Measurements from ENCODE around the gene C1QL4.

DNA sequence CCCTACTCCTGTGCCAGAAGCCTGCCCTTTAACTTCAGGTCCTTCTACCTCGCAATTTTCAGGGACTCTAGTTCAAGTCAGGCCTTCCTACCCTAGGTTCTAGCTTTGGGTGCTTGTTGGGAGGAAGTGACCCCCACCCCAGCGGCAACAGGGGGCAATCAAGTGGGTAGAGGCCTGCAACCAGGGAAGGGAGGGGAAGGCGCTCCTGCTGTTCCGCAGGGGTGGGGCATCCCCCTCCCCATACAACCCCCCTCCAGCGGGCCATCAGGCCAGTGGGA is 42.2 kb downstream of the C1QL4 start:
- no peak for TF ChIP-seq POLR2AphosphoS5 (IDR thresholded peaks at IDR 0.05)
- TF ChIP-seq, protein P1, sequence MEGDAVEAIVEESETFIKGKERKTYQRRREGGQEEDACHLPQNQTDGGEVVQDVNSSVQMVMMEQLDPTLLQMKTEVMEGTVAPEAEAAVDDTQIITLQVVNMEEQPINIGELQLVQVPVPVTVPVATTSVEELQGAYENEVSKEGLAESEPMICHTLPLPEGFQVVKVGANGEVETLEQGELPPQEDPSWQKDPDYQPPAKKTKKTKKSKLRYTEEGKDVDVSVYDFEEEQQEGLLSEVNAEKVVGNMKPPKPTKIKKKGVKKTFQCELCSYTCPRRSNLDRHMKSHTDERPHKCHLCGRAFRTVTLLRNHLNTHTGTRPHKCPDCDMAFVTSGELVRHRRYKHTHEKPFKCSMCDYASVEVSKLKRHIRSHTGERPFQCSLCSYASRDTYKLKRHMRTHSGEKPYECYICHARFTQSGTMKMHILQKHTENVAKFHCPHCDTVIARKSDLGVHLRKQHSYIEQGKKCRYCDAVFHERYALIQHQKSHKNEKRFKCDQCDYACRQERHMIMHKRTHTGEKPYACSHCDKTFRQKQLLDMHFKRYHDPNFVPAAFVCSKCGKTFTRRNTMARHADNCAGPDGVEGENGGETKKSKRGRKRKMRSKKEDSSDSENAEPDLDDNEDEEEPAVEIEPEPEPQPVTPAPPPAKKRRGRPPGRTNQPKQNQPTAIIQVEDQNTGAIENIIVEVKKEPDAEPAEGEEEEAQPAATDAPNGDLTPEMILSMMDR (IDR thresholded peaks at IDR 0.05), result no peak
- no peak for TF ChIP-seq POLR2A (IDR thresholded peaks at IDR 0.05)
